ENCODE measurements around the gene SLC22A17. TPM values are rescaled to one million over a fixed set of nuclear protein-coding genes. Genes with fewer than 3 reads are reported as not detected.

The SLC22A17 gene
- total RNA-seq, 2 experiments from 2014 or later, result not detected

- no TSS peak for BruUV-seq (replicated peaks)
- no peaks in the 10 kb centered on the region for H3K9me3 ChIP-seq (ENCODE audit: low read length)
- peak within 1 kb of the TSS; percentile 79 for H2AFZ ChIP-seq (ENCODE audit: low read length)
- peaks cover 10% of the 10 kb centered on the region; the same call in 1 of the 2 replicates for H3K79me2 ChIP-seq (ENCODE audit: insufficient read depth, low read depth, low read length)
- H3K9me2 ChIP-seq (ENCODE audit: insufficient read depth, low read length), result no peaks in the 10 kb centered on the region
- intact Hi-C loops (cut with micrococcal nuclease; ENCODE audit: unreplicated experiment), result loop anchor here (5.0 to 10.0 kb wide), 4 partner anchors 230 to 842 kb away; partner anchors contain the start of genes EMC9, PSME2 and RNF31
- CTCF ChIA-PET (ENCODE audit: unreplicated experiment), result interaction anchor here (0.9 to 1.4 kb wide), 3 partner anchors 9 to 18 kb away, joined by 3 to 6 read pairs (median 3); partner anchors contain the start of gene PABPN1
- H3K4me1 ChIP-seq (ENCODE audit: insufficient read depth, low read length, poor library complexity, severe bottlenecking), result peaks cover 40% of the 10 kb centered on the region
- peak within 1 kb of the TSS; percentile 99 for H3K4me2 ChIP-seq (ENCODE audit: low read length)
- H4K20me1 ChIP-seq (ENCODE audit: insufficient read depth, low read length), result no peaks in the 10 kb centered on the region
- H3K4me3 ChIP-seq (ENCODE audit: low read depth, low read length, poor library complexity, severe bottlenecking), result peak within 1 kb of the TSS; percentile 96
- peak within 1 kb of the TSS; percentile 88 for H3K27ac ChIP-seq (ENCODE audit: low read depth, low read length, poor library complexity, severe bottlenecking)
- no peak for TF ChIP-seq CTCF (conservative IDR thresholded peaks at IDR 0.05; ENCODE audit: low read length)
- TF ChIP-seq EZH2phosphoT487 (IDR thresholded peaks at IDR 0.05; ENCODE audit: borderline replicate concordance, low read depth, low read length), result no peak
- peak; percentile 92 for DNase-seq (ENCODE audit: low spot score)
- peaks cover 19% of the 10 kb centered on the region for H3K36me3 ChIP-seq (ENCODE audit: insufficient read depth, low read length)
- POLR2A ChIA-PET, result interaction anchor here (0.5 to 9.4 kb wide), 8 partner anchors 9 to 826 kb away, joined by 3 to 122 read pairs (median 7); partner anchors contain the start of genes ACIN1, C14orf119, HOMEZ and PABPN1
Measured at GRCh38 chr14:23302290-23303225, 50.1 kb downstream of the SLC22A17 start, which contains the start of gene PPP1R3E. Gene PPP1R3E (minus strand): TSS chr14:23302859. CDS start chr14:23302576, 283 bp downstream.

- Histone ChIP-seq H3K36me3 (ENCODE audit: insufficient read depth, low read length) (peaks cover 25% of the 10 kb centered on the region), H2AFZ (ENCODE audit: low read length) (peak overlapping the region; percentile 79), H3K4me3 (ENCODE audit: low read depth, low read length, poor library complexity, severe bottlenecking) (peak overlapping the region; percentile 96), H3K79me2 (ENCODE audit: insufficient read depth, low read depth, low read length) (peaks cover 10% of the 10 kb centered on the region; the same call in 1 of the 2 replicates), H3K27ac (ENCODE audit: low read depth, low read length, poor library complexity, severe bottlenecking) (peak overlapping the region; percentile 88), H4K20me1 (ENCODE audit: insufficient read depth, low read length) (no peaks in the 10 kb centered on the region), H3K9me2 (ENCODE audit: insufficient read depth, low read length) (no peaks in the 10 kb centered on the region), H3K4me2 (ENCODE audit: low read length) (peak overlapping the region; percentile 99), H3K9me3 (ENCODE audit: low read length) (no peaks in the 10 kb centered on the region), H3K4me1 (ENCODE audit: insufficient read depth, low read length, poor library complexity, severe bottlenecking) (peaks cover 34% of the 10 kb centered on the region)
- DNase-seq (ENCODE audit: low spot score), result no peak
- BruUV-seq (replicated peaks), result no TSS peak
- intact Hi-C loops (cut with micrococcal nuclease; ENCODE audit: unreplicated experiment), result loop anchor here (1.0 to 10.0 kb wide), 7 partner anchors 16 to 843 kb away; partner anchors contain the start of genes EMC9, HOMEZ, PABPN1 and PSME2
- CTCF ChIA-PET (ENCODE audit: unreplicated experiment), result interaction anchor here (0.9 kb wide), 1 partner anchor 15 kb away, joined by 3 read pairs; no protein-coding TSS in a partner anchor
- TF ChIP-seq CTCF (conservative IDR thresholded peaks at IDR 0.05; ENCODE audit: low read length) (no peak), EZH2phosphoT487 (IDR thresholded peaks at IDR 0.05; ENCODE audit: borderline replicate concordance, low read depth, low read length) (no peak)
- POLR2A ChIA-PET, result interaction anchor here (0.5 to 9.4 kb wide), 6 partner anchors 9 to 827 kb away, joined by 3 to 122 read pairs (median 7); partner anchors contain the start of genes ACIN1, C14orf119, HOMEZ and PABPN1
Measured at GRCh38 chr14:23301969-23302289, 50.8 kb downstream of the SLC22A17 start.

Data from OCI-LY7 (cell line).